PC-3 (cell line): ENCODE data around the gene SULT4A1. TPM values are rescaled to one million over a fixed set of nuclear protein-coding genes. Genes with fewer than 3 reads are reported as not detected.

Experiments used
- ATAC-seq: fragments of 200-7000 bp; cut with Tn5 transposase; 2 replicates; pipeline ENCODE4 v1.9.1; 2020; ENCODE audit warnings: mild to moderate bottlenecking, moderate library complexity
- BruUV-seq: library from RNA; stranded (reverse); fragments of 400-500 nt; replicated peaks from 2 replicates; lab custom pipeline; 2021; lab: Mats Ljungman, UMichigan
- CTCF ChIA-PET: fragments of 300-600 bp; sonication (Branson Sonifier 250); formaldehyde crosslinking; loops from one replicate; lab custom pipeline; 2022; ENCODE audit warnings: antibody characterized with exemption; lab: Charles Lee
- POLR2A ChIA-PET: fragments of 300-600 bp; sonication (Branson Sonifier 250); formaldehyde crosslinking; loops from one replicate; lab custom pipeline; 2022; ENCODE audit warnings: antibody characterized with exemption; ENCODE audit not compliant: unreplicated experiment; lab: Charles Lee
- DNase-seq: peaks from one replicate; pipeline ENCODE4 v3.0.0-alpha.2; 2015
- H2AFZ ChIP-seq: fragments of 300-600 bp; sonication (generic); 2 replicates; pipeline ENCODE4 v1.6.0; 2016; ENCODE audit warnings: antibody characterized with exemption, low read length
- H3F3A ChIP-seq: fragments of 300-600 bp; sonication (generic); one replicate; pipeline ENCODE4 v1.6.0; 2017; ENCODE audit warnings: antibody characterized with exemption, low read length, control low read depth, mild to moderate bottlenecking; ENCODE audit not compliant: unreplicated experiment
- H3K27ac ChIP-seq: fragments of 300-600 bp; sonication (generic); 2 replicates; pipeline ENCODE4 v1.5.1; 2016; ENCODE audit warnings: mild to moderate bottlenecking, low read length
- H3K27me3 ChIP-seq: fragments of 300-600 bp; sonication (generic); 2 replicates; pipeline ENCODE4 v1.6.1; 2016; ENCODE audit warnings: low read length, mixed read lengths
- H3K36me3 ChIP-seq: fragments of 300-600 bp; sonication (generic); 2 replicates; pipeline ENCODE4 v1.6.1; 2016; ENCODE audit warnings: low read depth, mixed run types, low read length, mixed read lengths
- H3K4me1 ChIP-seq: fragments of 300-600 bp; sonication (generic); 2 replicates; pipeline ENCODE4 v1.5.1; 2016; ENCODE audit warnings: low read length; ENCODE audit not compliant: insufficient read depth
- H3K4me2 ChIP-seq: fragments of 300-600 bp; sonication (generic); 2 replicates; pipeline ENCODE4 v1.6.0; 2016; ENCODE audit warnings: low read length
- H3K4me3 ChIP-seq: fragments of 300-600 bp; sonication (generic); 2 replicates; pipeline ENCODE4 v1.5.1; 2016; ENCODE audit warnings: mild to moderate bottlenecking, low read length, mixed read lengths
- H3K79me2 ChIP-seq: fragments of 300-600 bp; sonication (generic); 2 replicates; pipeline ENCODE4 v1.6.1; 2017; ENCODE audit warnings: low read length, mixed read lengths
- H3K9ac ChIP-seq: fragments of 300-600 bp; sonication (generic); 2 replicates; pipeline ENCODE4 v1.6.0; 2016; ENCODE audit warnings: mild to moderate bottlenecking, low read length
- H3K9me2 ChIP-seq: fragments of 300-600 bp; sonication (generic); replicated peaks from 2 replicates; pipeline ENCODE4 v1.6.1; 2016; ENCODE audit warnings: mixed run types, low read length, mixed read lengths
- H3K9me3 ChIP-seq: fragments of 300-600 bp; sonication (generic); 2 replicates; pipeline ENCODE4 v1.6.1; 2016; ENCODE audit warnings: low read length, mixed read lengths
- H4K20me1 ChIP-seq: fragments of 300-600 bp; sonication (generic); 2 replicates; pipeline ENCODE4 v1.6.1; 2016; ENCODE audit warnings: low read length, mixed read lengths
- EZH2 ChIP-seq: fragments of 300-600 bp; sonication (generic); IDR thresholded peaks from one replicate; pipeline ENCODE4 v1.6.1; 2017; ENCODE audit warnings: antibody characterized with exemption, mild to moderate bottlenecking, low read length; ENCODE audit not compliant: unreplicated experiment
- EZH2phosphoT487 ChIP-seq: fragments of 300-600 bp; sonication (generic); IDR thresholded peaks from 2 replicates; pipeline ENCODE4 v1.6.1; 2018; ENCODE audit warnings: mild to moderate bottlenecking, antibody characterized with exemption, low read length, borderline replicate concordance
- intact Hi-C: fragments of 100-400 bp; cut with micrococcal nuclease; formaldehyde crosslinking; loops from 2 replicates; pipeline ENCODE4 v1.9.0; 2023
- total RNA-seq: library from RNA; depleted of rRNA; stranded (reverse); fragments of >200 nt; gene quantifications from 2 replicates; pipeline ENCODE4 v1.2.3, GENCODE V29; 2014
- TF ChIP-seq, protein P1 (sequence below): fragments of 300-600 bp; sonication (generic); conservative IDR thresholded peaks from 2 replicates; pipeline ENCODE4 v1.5.1; 2017; ENCODE audit warnings: antibody characterized with exemption, low read depth, mild to moderate bottlenecking, low read length

Gene SULT4A1
- total RNA-seq, 1 experiment from 2014 or later: not detected

DNA sequence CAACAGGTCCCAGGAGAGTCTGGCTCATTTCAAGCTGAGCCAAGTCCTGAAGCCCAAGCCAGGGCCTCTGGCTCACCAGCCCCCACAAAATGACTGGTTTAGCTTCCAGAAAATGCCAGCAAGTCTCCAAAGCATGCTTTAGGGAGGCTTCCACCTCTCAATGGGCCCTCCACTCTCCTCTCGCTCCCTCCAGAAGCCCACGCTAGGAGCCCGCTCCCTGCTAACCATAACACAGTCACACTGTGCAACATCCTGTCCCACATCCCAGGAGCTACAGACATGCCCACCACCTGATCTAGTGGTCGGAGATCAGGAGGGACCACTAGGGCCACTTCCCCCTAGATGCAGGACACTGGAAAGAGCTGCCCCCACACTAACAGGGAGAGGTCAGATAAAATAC lies 6.9 kb downstream of the SULT4A1 start:
- no peak for ATAC-seq
- TF ChIP-seq, protein P1, sequence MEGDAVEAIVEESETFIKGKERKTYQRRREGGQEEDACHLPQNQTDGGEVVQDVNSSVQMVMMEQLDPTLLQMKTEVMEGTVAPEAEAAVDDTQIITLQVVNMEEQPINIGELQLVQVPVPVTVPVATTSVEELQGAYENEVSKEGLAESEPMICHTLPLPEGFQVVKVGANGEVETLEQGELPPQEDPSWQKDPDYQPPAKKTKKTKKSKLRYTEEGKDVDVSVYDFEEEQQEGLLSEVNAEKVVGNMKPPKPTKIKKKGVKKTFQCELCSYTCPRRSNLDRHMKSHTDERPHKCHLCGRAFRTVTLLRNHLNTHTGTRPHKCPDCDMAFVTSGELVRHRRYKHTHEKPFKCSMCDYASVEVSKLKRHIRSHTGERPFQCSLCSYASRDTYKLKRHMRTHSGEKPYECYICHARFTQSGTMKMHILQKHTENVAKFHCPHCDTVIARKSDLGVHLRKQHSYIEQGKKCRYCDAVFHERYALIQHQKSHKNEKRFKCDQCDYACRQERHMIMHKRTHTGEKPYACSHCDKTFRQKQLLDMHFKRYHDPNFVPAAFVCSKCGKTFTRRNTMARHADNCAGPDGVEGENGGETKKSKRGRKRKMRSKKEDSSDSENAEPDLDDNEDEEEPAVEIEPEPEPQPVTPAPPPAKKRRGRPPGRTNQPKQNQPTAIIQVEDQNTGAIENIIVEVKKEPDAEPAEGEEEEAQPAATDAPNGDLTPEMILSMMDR: no peak
- no peak for TF ChIP-seq EZH2phosphoT487
- TF ChIP-seq EZH2: no peak
- Histone ChIP-seq H3F3A (no peaks in the 10 kb centered on the region), H3K9me3 (no peaks in the 10 kb centered on the region), H2AFZ (no peak overlapping the region), H3K27me3 (peaks cover 21% of the 10 kb centered on the region), H3K9me2 (no peaks in the 10 kb centered on the region), H3K9ac (no peak overlapping the region), H3K79me2 (no peaks in the 10 kb centered on the region), H3K36me3 (no peaks in the 10 kb centered on the region), H3K27ac (no peak overlapping the region), H4K20me1 (no peaks in the 10 kb centered on the region), H3K4me3 (no peak overlapping the region), H3K4me1 (no peaks in the 10 kb centered on the region), H3K4me2 (no peak overlapping the region)
- DNase-seq: no peak
- BruUV-seq: no TSS peak
- POLR2A ChIA-PET: no interaction called here
- intact Hi-C loops: no loop called here
- CTCF ChIA-PET: no interaction called here

DNA sequence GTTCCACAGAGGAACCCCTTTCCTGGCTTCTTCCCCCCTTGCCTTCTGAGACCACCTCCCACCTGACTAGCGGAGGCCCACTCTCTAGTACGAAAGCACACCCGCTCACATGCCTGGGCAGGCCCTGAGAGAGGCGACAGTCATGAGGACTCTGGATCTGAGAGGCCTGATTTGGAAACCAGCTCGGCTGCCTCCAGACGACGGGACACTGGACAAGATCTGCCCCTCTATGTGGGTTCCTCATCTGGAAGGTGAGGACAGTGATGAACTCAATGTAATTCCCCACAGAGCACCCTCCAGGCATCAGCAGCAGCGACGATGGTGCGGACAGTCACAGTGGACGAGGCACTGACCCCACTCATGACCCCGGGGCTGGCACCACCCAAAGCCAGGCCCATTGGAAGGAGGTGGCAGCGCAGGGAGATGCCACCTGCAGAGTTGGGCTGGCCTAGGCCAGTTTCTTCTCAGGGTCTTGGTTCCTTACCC lies 7.5 kb downstream of the SULT4A1 start:
- TF ChIP-seq EZH2phosphoT487: no peak
- TF ChIP-seq, protein P1: no peak
- TF ChIP-seq EZH2: no peak

DNA sequence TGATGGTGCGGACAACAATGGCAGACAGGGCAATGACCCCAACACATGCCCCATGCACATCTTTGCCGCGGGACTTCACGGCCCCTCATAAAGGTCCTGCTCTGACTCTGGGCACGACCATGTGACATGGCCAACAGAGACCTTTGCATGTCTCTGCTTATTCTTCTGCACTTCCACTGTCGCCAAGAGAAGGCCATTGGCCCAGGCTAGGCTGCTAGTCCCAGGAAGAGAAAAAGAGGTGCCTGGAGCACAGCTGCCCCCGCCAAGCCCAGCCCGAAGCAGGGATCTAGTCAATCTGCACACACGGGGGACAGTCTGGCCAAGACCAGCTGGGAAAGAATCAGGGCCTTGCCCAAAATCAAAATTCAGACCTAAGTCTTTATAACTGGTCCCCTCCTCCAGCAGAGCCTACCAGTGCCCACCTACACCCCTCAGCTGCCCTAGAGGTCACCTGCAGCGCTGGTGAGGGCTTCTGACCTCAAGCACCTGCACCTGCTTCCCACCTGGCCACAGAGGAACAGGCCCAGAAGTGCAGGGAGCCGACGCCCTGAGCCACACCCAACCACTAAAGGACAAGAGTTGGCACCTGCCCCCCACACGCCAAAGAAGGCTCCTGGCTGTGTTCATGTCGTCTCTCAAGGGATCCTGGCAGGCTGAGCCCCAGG lies 8.1 kb downstream of the SULT4A1 start:
- Histone ChIP-seq H3K27ac (no peak overlapping the region), H3K4me2 (no peak overlapping the region), H3K4me3 (no peak overlapping the region), H3K79me2 (no peaks in the 10 kb centered on the region), H2AFZ (no peak overlapping the region), H3K36me3 (no peaks in the 10 kb centered on the region), H3K9me3 (no peaks in the 10 kb centered on the region), H4K20me1 (no peaks in the 10 kb centered on the region), H3F3A (no peaks in the 10 kb centered on the region), H3K9ac (no peak overlapping the region), H3K4me1 (no peaks in the 10 kb centered on the region), H3K9me2 (no peaks in the 10 kb centered on the region), H3K27me3 (peaks cover 18% of the 10 kb centered on the region)
- DNase-seq (no peak), ATAC-seq (no peak)
- TF ChIP-seq, protein P1: no peak
- no peak for TF ChIP-seq EZH2
- TF ChIP-seq EZH2phosphoT487: no peak
- intact Hi-C loops: no loop called here
- ChIA-PET POLR2A (no interaction called here), CTCF (no interaction called here)
- BruUV-seq: no TSS peak

More for the DNA sequence above, 7.5 kb downstream of the SULT4A1 start:
- Histone ChIP-seq H3K4me1 (no peaks in the 10 kb centered on the region), H3K27ac (no peak overlapping the region), H3K4me2 (no peak overlapping the region), H4K20me1 (no peaks in the 10 kb centered on the region), H3K27me3 (peaks cover 16% of the 10 kb centered on the region), H3K4me3 (no peak overlapping the region), H3K9me3 (no peaks in the 10 kb centered on the region), H3F3A (no peaks in the 10 kb centered on the region), H3K79me2 (no peaks in the 10 kb centered on the region), H3K36me3 (no peaks in the 10 kb centered on the region), H3K9me2 (no peaks in the 10 kb centered on the region), H3K9ac (no peak overlapping the region), H2AFZ (no peak overlapping the region)
- ChIA-PET CTCF (no interaction called here), POLR2A (no interaction called here)
- no TSS peak for BruUV-seq
- DNase-seq (no peak), ATAC-seq (no peak)
- intact Hi-C loops: no loop called here
